GM12878 (cell line): Measurements from ENCODE around the gene STAG1. TPM values are rescaled to one million over a fixed set of nuclear protein-coding genes. Genes with fewer than 3 reads are reported as not detected.

Experiments
- ATAC-seq: fragments of 200-7000 bp; cut with Tn5 transposase; 3 replicates; pipeline ENCODE4 v1.9.1; 2020; ENCODE audit warnings: mild to moderate bottlenecking, moderate library complexity
- BruUV-seq: library from RNA; stranded (reverse); fragments of 400-500 nt; replicated peaks from 2 replicates; lab custom pipeline; 2021; lab: Mats Ljungman, UMichigan
- CTCF ChIA-PET: fragments of 300-600 bp; sonication (Branson Sonifier 250); formaldehyde crosslinking; extraction: SDS; loops from one replicate; lab custom pipeline; 2021; ENCODE audit warnings: inconsistent platforms; lab: Yijun Ruan, JAX
- POLR2A ChIA-PET: fragments of 350-600 bp; formaldehyde crosslinking; extraction: SDS; loops from one replicate; lab custom pipeline; 2021; ENCODE audit warnings: inconsistent platforms; lab: Charles Lee
- RAD21 ChIA-PET: fragments of 300-600 bp; sonication (Branson Sonifier 250); formaldehyde crosslinking; loops from one replicate; lab custom pipeline; 2023; ENCODE audit warnings: antibody characterized with exemption; ENCODE audit not compliant: unreplicated experiment; lab: Charles Lee
- SMC1A ChIA-PET: fragments of 300-600 bp; sonication (Branson Sonifier 250); formaldehyde crosslinking; loops from one replicate; lab custom pipeline; 2023; ENCODE audit not compliant: unreplicated experiment, uncharacterized antibody; lab: Charles Lee
- DNase-seq: peaks from one replicate; pipeline ENCODE4 v3.0.0-alpha.2; 2011; ENCODE audit warnings: low read depth, low spot score
- FAIRE-seq: peaks from 3 replicates; lab custom pipeline; 2011; peaks lifted over from hg19 to GRCh38; lab: Jason Lieb, UNC
- H2AFZ ChIP-seq: 2 replicates; pipeline ENCODE4 v1.6.0; 2011; ENCODE audit warnings: low read depth, low read length, control low read depth; ENCODE audit not compliant: control insufficient read depth
- H3K27ac ChIP-seq: 2 replicates; pipeline ENCODE4 v1.5.1; 2011; ENCODE audit warnings: control low read depth; ENCODE audit not compliant: control insufficient read depth, insufficient read depth
- H3K27me3 ChIP-seq, 2 experiments: replicated peaks in 1 of 2; 2 replicates each; pipeline versions ENCODE4 v1.6.0 to v1.6.1; 2011; ENCODE audit warnings: low read length in 1 of 2; ENCODE audit not compliant: control insufficient read depth in 2 of 2, insufficient read depth in 2 of 2
- H3K36me3 ChIP-seq, 2 experiments: 2 replicates each; pipeline ENCODE4 v1.5.1; 2011; ENCODE audit warnings: low read length in 1 of 2; ENCODE audit not compliant: control insufficient read depth in 2 of 2, insufficient read depth in 2 of 2
- H3K4me1 ChIP-seq: 2 replicates; pipeline ENCODE4 v1.6.1; 2011; ENCODE audit warnings: mild to moderate bottlenecking, low read length, moderate library complexity, mixed read lengths; ENCODE audit not compliant: control insufficient read depth, insufficient read depth
- H3K4me2 ChIP-seq: 2 replicates; pipeline ENCODE4 v1.6.0; 2011; ENCODE audit warnings: control low read depth; ENCODE audit not compliant: control insufficient read depth, insufficient read depth
- H3K4me3 ChIP-seq: fragments of 200-600 bp; sonication (generic); 2 replicates; pipeline ENCODE4 v1.5.1; 2016
- H3K79me2 ChIP-seq: 2 replicates; pipeline ENCODE4 v1.6.0; 2011; ENCODE audit warnings: low read length; ENCODE audit not compliant: control insufficient read depth, insufficient read depth
- H3K9ac ChIP-seq: 2 replicates; pipeline ENCODE4 v1.8.0; 2011; ENCODE audit warnings: low read length, control low read depth, mixed read lengths; ENCODE audit not compliant: control insufficient read depth, insufficient read depth
- H3K9me3 ChIP-seq: replicated peaks from 3 replicates; pipeline ENCODE4 v1.5.1; 2011; ENCODE audit warnings: mild to moderate bottlenecking, low read length; ENCODE audit not compliant: control insufficient read depth, insufficient read depth
- H4K20me1 ChIP-seq: 2 replicates; pipeline ENCODE4 v1.6.0; 2011; ENCODE audit not compliant: control insufficient read depth, insufficient read depth
- BACH1 ChIP-seq: fragments of 450-650 bp; IDR thresholded peaks from 2 replicates; pipeline ENCODE4 v1.6.1; 2017; ENCODE audit warnings: mild to moderate bottlenecking, borderline replicate concordance
- BHLHE40 ChIP-seq, 2 experiments: fragments of 450-650 bp in 1 of 2; IDR thresholded peaks; 2 replicates each; pipeline ENCODE4 v1.6.1; 2011 to 2017; ENCODE audit warnings: low read depth in 2 of 2, borderline replicate concordance in 1 of 2, improper control_type of control experiment in 1 of 2, low read length in 1 of 2, mild to moderate bottlenecking in 1 of 2
- EED ChIP-seq: sonication (generic); IDR thresholded peaks from 2 replicates; pipeline ENCODE4 v1.6.1; 2016; ENCODE audit warnings: antibody characterized with exemption, low read depth
- FOS ChIP-seq: IDR thresholded peaks from 3 replicates; pipeline ENCODE4 v1.6.1; 2011; ENCODE audit warnings: borderline replicate concordance; ENCODE audit not compliant: insufficient read length; ENCODE audit errors: extremely low read depth
- GATAD2B ChIP-seq: fragments of 450-650 bp; conservative IDR thresholded peaks from 2 replicates; pipeline ENCODE4 v1.6.1; 2017; ENCODE audit warnings: low read depth, mild to moderate bottlenecking, moderate library complexity
- IKZF1 ChIP-seq: fragments of 450-650 bp; conservative IDR thresholded peaks from 2 replicates; pipeline ENCODE4 v1.6.1; 2017; ENCODE audit warnings: antibody characterized with exemption, mild to moderate bottlenecking
- KDM1A ChIP-seq: fragments of 200-600 bp; sonication (generic); IDR thresholded peaks from 2 replicates; pipeline ENCODE4 v1.6.1; 2016; ENCODE audit warnings: borderline replicate concordance
- MEF2B ChIP-seq: fragments of 450-650 bp; IDR thresholded peaks from 2 replicates; pipeline ENCODE4 v1.6.1; 2018; ENCODE audit warnings: mild to moderate bottlenecking, moderate library complexity; ENCODE audit not compliant: partially characterized antibody, poor library complexity, severe bottlenecking
- NFYA ChIP-seq: IDR thresholded peaks from 2 replicates; pipeline ENCODE4 v1.6.1; 2011; ENCODE audit warnings: low read depth, mild to moderate bottlenecking, low read length, improper control_type of control experiment, borderline replicate concordance
- NR2C1 ChIP-seq: fragments of 450-650 bp; IDR thresholded peaks from 2 replicates; pipeline ENCODE4 v1.6.1; 2017; ENCODE audit warnings: antibody characterized with exemption, mild to moderate bottlenecking, moderate library complexity
- NR2C2 ChIP-seq: IDR thresholded peaks from 2 replicates; pipeline ENCODE4 v1.6.1; 2011; ENCODE audit warnings: borderline replicate concordance, low read depth; ENCODE audit not compliant: control insufficient read depth, insufficient read length
- WGBS: methylation state at CpG from one replicate; pipeline ENCODE4 v1.1.6; 2016; ENCODE audit warnings: low lambda C conversion rate; ENCODE audit not compliant: insufficient replicate concordance, insufficient coverage; ENCODE audit errors: missing lambda C conversion rate; 5-methylcytosine and 5-hydroxymethylcytosine counted together
- in situ Hi-C: fragments of 300-500 bp; cut with MboI; formaldehyde crosslinking; loops from 9 replicates; pipeline ENCODE4 v1.14.3; 2018; ENCODE audit warnings: mixed read lengths
- intact Hi-C: fragments of 100-400 bp; cut with micrococcal nuclease; formaldehyde crosslinking; loops from one replicate; pipeline ENCODE4 v1.14.2; 2022; ENCODE audit not compliant: unreplicated experiment
- polyA plus RNA-seq, 11 experiments: library from polyadenylated mRNA; depleted of rRNA in 4 of 11; unstranded in 6 of 11; stranded (reverse) in 5 of 11; fragments of >200 nt; fragmentation: Nextera tagmentation in 4 of 11; fragmentation: Illumina TruSeq in 1 of 11; extraction: Ambion mirVana in 4 of 11; extraction: Trizol in 1 of 11; gene quantifications; 1 replicate in 1 of 11; 2 replicates in 10 of 11; pipeline versions ENCODE4 v1.2.1 to v1.2.3, GENCODE V29; 2011 to 2016; ENCODE audit warnings: inconsistent platforms in 2 of 11, missing spikeins in 2 of 11, low read depth in 1 of 11
- total RNA-seq, 4 experiments: library from RNA; depleted of rRNA in 3 of 4; stranded (reverse); fragments of >200 nt in 3 of 4; fragmentation: Illumina TruSeq in 1 of 4; extraction: Trizol in 1 of 4; gene quantifications; 2 replicates each; pipeline versions ENCODE4 v1.2.1 to v1.2.3, GENCODE V29; 2013 to 2021
- TF ChIP-seq, protein P1 (sequence below): IDR thresholded peaks from 2 replicates; pipeline ENCODE4 v1.6.1; 2011; ENCODE audit warnings: low read depth, low read length, improper control_type of control experiment, borderline replicate concordance
- TF ChIP-seq, protein P2 (sequence below): fragments of 450-650 bp; IDR thresholded peaks from 2 replicates; pipeline ENCODE4 v1.6.1; 2017; ENCODE audit warnings: mild to moderate bottlenecking, moderate library complexity
- TF ChIP-seq, protein P3 (sequence below): IDR thresholded peaks from 2 replicates; pipeline ENCODE4 v1.6.1; 2012; ENCODE audit warnings: low read depth, low read length, improper control_type of control experiment
- TF ChIP-seq, protein P4 (sequence below): IDR thresholded peaks from 2 replicates; pipeline ENCODE4 v1.6.1; 2012; ENCODE audit warnings: mild to moderate bottlenecking, low read depth, low read length

The STAG1 gene
- total and polyA plus RNA-seq, 10 of the 15 experiments (the other 5 are each of a cell fraction or from before 2014, with no cell fraction given), result 4.4 to 30.1 (median 20.2) TPM

DNA sequence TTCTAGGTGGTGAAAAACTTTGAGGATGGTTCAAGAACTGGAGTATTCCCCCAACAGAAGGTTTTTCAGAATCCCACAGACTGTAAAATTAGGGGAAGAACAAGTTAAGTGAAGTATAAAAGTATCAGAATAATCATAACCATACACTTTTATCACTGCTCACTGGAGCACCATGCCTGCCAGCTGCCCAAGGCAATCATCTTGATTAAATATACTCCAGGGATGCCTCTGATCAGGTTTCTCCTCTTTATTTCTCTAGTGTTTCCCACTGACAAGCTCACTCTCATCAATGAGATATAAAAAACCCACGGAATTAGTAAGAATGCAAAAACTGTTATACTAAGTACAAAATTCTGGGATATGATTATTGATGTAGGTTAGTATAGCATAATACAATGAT, 108.0 kb downstream of the STAG1 start:
- ChIA-PET CTCF (no interaction called here), SMC1A (no interaction called here), RAD21 (no interaction called here), POLR2A (no interaction called here)
- Histone ChIP-seq H3K4me2 (no peak overlapping the region), H2AFZ (no peak overlapping the region), H3K4me1 (peaks cover 13% of the 10 kb centered on the region), H3K79me2 (peaks cover 15% of the 10 kb centered on the region), H3K27me3 (no peaks in the 10 kb centered on the region), H3K27ac (no peak overlapping the region), H3K9me3 (no peaks in the 10 kb centered on the region; the same call in 2 of the 3 replicates), H4K20me1 (no peaks in the 10 kb centered on the region), H3K4me3 (no peak overlapping the region), H3K9ac (no peak overlapping the region), H3K36me3 (no peaks in the 10 kb centered on the region)
- ATAC-seq (no peak), FAIRE-seq (no peak), DNase-seq (no peak)
- intact Hi-C loops, result no loop called here
- in situ Hi-C loops, result no loop called here
- 88% methylated on average over 1 of the region's 1 CpG for WGBS
- BruUV-seq, result no TSS peak
- TF ChIP-seq FOS, result no peak
- TF ChIP-seq BACH1, result no peak
- TF ChIP-seq NFYA, result no peak
- no peak for TF ChIP-seq IKZF1
- TF ChIP-seq, protein P1, sequence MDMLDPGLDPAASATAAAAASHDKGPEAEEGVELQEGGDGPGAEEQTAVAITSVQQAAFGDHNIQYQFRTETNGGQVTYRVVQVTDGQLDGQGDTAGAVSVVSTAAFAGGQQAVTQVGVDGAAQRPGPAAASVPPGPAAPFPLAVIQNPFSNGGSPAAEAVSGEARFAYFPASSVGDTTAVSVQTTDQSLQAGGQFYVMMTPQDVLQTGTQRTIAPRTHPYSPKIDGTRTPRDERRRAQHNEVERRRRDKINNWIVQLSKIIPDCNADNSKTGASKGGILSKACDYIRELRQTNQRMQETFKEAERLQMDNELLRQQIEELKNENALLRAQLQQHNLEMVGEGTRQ, result no peak
- TF ChIP-seq NR2C2, result no peak
- TF ChIP-seq BHLHE40 (IDR thresholded peaks at IDR 0.05; ENCODE audit: borderline replicate concordance in 1 of 2, low read depth in 2 of 2, low read length in 1 of 2), result no peak
- TF ChIP-seq NR2C1, result no peak
- TF ChIP-seq GATAD2B, result no peak
- TF ChIP-seq, protein P2, sequence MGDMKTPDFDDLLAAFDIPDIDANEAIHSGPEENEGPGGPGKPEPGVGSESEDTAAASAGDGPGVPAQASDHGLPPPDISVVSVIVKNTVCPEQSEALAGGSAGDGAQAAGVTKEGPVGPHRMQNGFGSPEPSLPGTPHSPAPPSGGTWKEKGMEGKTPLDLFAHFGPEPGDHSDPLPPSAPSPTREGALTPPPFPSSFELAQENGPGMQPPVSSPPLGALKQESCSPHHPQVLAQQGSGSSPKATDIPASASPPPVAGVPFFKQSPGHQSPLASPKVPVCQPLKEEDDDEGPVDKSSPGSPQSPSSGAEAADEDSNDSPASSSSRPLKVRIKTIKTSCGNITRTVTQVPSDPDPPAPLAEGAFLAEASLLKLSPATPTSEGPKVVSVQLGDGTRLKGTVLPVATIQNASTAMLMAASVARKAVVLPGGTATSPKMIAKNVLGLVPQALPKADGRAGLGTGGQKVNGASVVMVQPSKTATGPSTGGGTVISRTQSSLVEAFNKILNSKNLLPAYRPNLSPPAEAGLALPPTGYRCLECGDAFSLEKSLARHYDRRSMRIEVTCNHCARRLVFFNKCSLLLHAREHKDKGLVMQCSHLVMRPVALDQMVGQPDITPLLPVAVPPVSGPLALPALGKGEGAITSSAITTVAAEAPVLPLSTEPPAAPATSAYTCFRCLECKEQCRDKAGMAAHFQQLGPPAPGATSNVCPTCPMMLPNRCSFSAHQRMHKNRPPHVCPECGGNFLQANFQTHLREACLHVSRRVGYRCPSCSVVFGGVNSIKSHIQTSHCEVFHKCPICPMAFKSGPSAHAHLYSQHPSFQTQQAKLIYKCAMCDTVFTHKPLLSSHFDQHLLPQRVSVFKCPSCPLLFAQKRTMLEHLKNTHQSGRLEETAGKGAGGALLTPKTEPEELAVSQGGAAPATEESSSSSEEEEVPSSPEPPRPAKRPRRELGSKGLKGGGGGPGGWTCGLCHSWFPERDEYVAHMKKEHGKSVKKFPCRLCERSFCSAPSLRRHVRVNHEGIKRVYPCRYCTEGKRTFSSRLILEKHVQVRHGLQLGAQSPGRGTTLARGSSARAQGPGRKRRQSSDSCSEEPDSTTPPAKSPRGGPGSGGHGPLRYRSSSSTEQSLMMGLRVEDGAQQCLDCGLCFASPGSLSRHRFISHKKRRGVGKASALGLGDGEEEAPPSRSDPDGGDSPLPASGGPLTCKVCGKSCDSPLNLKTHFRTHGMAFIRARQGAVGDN, result no peak
- TF ChIP-seq, protein P3, sequence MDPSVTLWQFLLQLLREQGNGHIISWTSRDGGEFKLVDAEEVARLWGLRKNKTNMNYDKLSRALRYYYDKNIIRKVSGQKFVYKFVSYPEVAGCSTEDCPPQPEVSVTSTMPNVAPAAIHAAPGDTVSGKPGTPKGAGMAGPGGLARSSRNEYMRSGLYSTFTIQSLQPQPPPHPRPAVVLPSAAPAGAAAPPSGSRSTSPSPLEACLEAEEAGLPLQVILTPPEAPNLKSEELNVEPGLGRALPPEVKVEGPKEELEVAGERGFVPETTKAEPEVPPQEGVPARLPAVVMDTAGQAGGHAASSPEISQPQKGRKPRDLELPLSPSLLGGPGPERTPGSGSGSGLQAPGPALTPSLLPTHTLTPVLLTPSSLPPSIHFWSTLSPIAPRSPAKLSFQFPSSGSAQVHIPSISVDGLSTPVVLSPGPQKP, result no peak
- no peak for TF ChIP-seq EED
- TF ChIP-seq KDM1A, result no peak
- TF ChIP-seq MEF2B, result no peak
- TF ChIP-seq, protein P4, sequence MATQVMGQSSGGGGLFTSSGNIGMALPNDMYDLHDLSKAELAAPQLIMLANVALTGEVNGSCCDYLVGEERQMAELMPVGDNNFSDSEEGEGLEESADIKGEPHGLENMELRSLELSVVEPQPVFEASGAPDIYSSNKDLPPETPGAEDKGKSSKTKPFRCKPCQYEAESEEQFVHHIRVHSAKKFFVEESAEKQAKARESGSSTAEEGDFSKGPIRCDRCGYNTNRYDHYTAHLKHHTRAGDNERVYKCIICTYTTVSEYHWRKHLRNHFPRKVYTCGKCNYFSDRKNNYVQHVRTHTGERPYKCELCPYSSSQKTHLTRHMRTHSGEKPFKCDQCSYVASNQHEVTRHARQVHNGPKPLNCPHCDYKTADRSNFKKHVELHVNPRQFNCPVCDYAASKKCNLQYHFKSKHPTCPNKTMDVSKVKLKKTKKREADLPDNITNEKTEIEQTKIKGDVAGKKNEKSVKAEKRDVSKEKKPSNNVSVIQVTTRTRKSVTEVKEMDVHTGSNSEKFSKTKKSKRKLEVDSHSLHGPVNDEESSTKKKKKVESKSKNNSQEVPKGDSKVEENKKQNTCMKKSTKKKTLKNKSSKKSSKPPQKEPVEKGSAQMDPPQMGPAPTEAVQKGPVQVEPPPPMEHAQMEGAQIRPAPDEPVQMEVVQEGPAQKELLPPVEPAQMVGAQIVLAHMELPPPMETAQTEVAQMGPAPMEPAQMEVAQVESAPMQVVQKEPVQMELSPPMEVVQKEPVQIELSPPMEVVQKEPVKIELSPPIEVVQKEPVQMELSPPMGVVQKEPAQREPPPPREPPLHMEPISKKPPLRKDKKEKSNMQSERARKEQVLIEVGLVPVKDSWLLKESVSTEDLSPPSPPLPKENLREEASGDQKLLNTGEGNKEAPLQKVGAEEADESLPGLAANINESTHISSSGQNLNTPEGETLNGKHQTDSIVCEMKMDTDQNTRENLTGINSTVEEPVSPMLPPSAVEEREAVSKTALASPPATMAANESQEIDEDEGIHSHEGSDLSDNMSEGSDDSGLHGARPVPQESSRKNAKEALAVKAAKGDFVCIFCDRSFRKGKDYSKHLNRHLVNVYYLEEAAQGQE, result no peak
